Activated CD4-positive, CD25-positive, alpha-beta regulatory T cell treated with anti-CD3 and anti-CD28 coated beads, Interleukin-2, amount 50 U/mL, for 72 hours (primary cell): ENCODE measurements around the gene TMTC4.
"Not testable (repeated sequence)": the region's sequence is repeated elsewhere in the genome, so short reads cannot be mapped to it uniquely, and the experiment has no call there.

ENCODE experiments used
- DNase-seq: peaks from one replicate; pipeline ENCODE4 v3.0.0; 2021

The TMTC4 gene

GRCh38 chr13:100581030-100581429, 93.6 kb downstream of the TMTC4 start:
- no peak for DNase-seq

GRCh38 chr13:100580045-100580444, 94.5 kb downstream of the TMTC4 start:
- DNase-seq: no peak

GRCh38 chr13:100577239-100577638, 97.4 kb downstream of the TMTC4 start:
- not testable (repeated sequence) for DNase-seq

GRCh38 chr13:100573121-100573520, 101.5 kb downstream of the TMTC4 start:
- peak; percentile 72 for DNase-seq

GRCh38 chr13:100566543-100566942, 108.1 kb downstream of the TMTC4 start:
- DNase-seq: no peak

GRCh38 chr13:100565286-100565685, 109.3 kb downstream of the TMTC4 start:
- no peak for DNase-seq

GRCh38 chr13:100564444-100565223, 110.0 kb downstream of the TMTC4 start:
- DNase-seq: no peak

GRCh38 chr13:100563779-100564178, 110.8 kb downstream of the TMTC4 start:
- DNase-seq: no peak

- no peak for DNase-seq
These were observed 112.9 kb downstream of the TMTC4 start for GRCh38 chr13:100561599-100562204.

GRCh38 chr13:100561158-100561499, 113.5 kb downstream of the TMTC4 start:
- no peak for DNase-seq

GRCh38 chr13:100560498-100561157, 114.0 kb downstream of the TMTC4 start:
- no peak for DNase-seq

- DNase-seq: no peak
These were observed 114.7 kb downstream of the TMTC4 start for GRCh38 chr13:100559886-100560285.
